ENCODE measurements around the gene PIERCE2.
A peak's percentile ranks its signal among the peaks of the same experiment; 100 is the strongest.
"Not testable (repeated sequence)": the region's sequence is repeated elsewhere in the genome, so short reads cannot be mapped to it uniquely, and the experiment has no call there.

PIERCE2 gene

GRCh38 chr15:55408012-55408928 is at the start of gene PIERCE2, which contains the start of gene CCPG1:
TSS of gene PIERCE2 (plus strand) at chr15:55408495. CDS start at chr15:55408769, 274 bp downstream.
TSS of gene CCPG1 (minus strand) at chr15:55408359. CDS start at chr15:55389424, 18,935 bp downstream.
- DNase-seq, result peak; percentile 72 to 75

- DNase-seq, result no peak
Observed at GRCh38 chr15:55360256-55360655, 48.0 kb upstream of the PIERCE2 start.

GRCh38 chr15:55361048-55361447 is 47.2 kb upstream of the PIERCE2 start:
- no peak for DNase-seq

GRCh38 chr15:55362641-55363040 is 45.7 kb upstream of the PIERCE2 start:
- no peak for DNase-seq

GRCh38 chr15:55366981-55367380 is 41.3 kb upstream of the PIERCE2 start:
- DNase-seq, result no peak

GRCh38 chr15:55372701-55373440 is 35.4 kb upstream of the PIERCE2 start:
- no peak for DNase-seq

GRCh38 chr15:55379095-55379494 is 29.2 kb upstream of the PIERCE2 start:
- no peak for DNase-seq

GRCh38 chr15:55381595-55381994 is 26.7 kb upstream of the PIERCE2 start:
- no peak for DNase-seq

- no peak for DNase-seq
Observed at GRCh38 chr15:55383687-55384086, 24.6 kb upstream of the PIERCE2 start.

- no peak for DNase-seq
Observed at GRCh38 chr15:55387027-55387426, 21.3 kb upstream of the PIERCE2 start.

- DNase-seq, result no peak
Observed at GRCh38 chr15:55389264-55389607, 19.1 kb upstream of the PIERCE2 start.

GRCh38 chr15:55394694-55395093 is 13.6 kb upstream of the PIERCE2 start:
- no peak for DNase-seq

- DNase-seq, result no peak
Observed at GRCh38 chr15:55398243-55398642, 10.1 kb upstream of the PIERCE2 start.

- not testable (repeated sequence) for DNase-seq
Observed at GRCh38 chr15:55400050-55400449, 8.2 kb upstream of the PIERCE2 start.

GRCh38 chr15:55401786-55402246 is 6.5 kb upstream of the PIERCE2 start:
- no peak for DNase-seq

- DNase-seq, result no peak
Observed at GRCh38 chr15:55402707-55403106, 5.6 kb upstream of the PIERCE2 start.

- DNase-seq, result no peak
Observed at GRCh38 chr15:55403531-55403930, 4.8 kb upstream of the PIERCE2 start.

GRCh38 chr15:55407498-55408011 is 740 bp upstream of the PIERCE2 start:
- peak in 1 of 2 experiments; percentile 2 for DNase-seq

GRCh38 chr15:55408976-55409375 is 681 bp downstream of the PIERCE2 start:
- not testable (repeated sequence) for DNase-seq

- not testable (repeated sequence) for DNase-seq
Observed at GRCh38 chr15:55417678-55418077, 9.4 kb downstream of the PIERCE2 start.

- no peak for DNase-seq
Observed at GRCh38 chr15:55420171-55420866, 12.0 kb downstream of the PIERCE2 start.

GRCh38 chr15:55422089-55422488 is 13.8 kb downstream of the PIERCE2 start:
- no peak for DNase-seq
